H9 (cell line): ENCODE data around the gene TIMM17A. TPM values are rescaled to one million over a fixed set of nuclear protein-coding genes. Genes with fewer than 3 reads are reported as not detected.

Experiments
- DNase-seq: peaks from one replicate; pipeline ENCODE4 v3.0.0-alpha.2; 2017
- H2AFZ ChIP-seq: one replicate; pipeline ENCODE4 v1.6.1; 2013; ENCODE audit warnings: mild to moderate bottlenecking, low read length, control low read depth, moderate library complexity
- H2AK5ac ChIP-seq: 2 replicates; pipeline ENCODE4 v1.6.1; 2013; ENCODE audit warnings: low read length, control low read depth, mixed read lengths; ENCODE audit not compliant: insufficient read length
- H2BK120ac ChIP-seq: one replicate; pipeline ENCODE4 v1.6.1; 2013; ENCODE audit warnings: low read depth, mild to moderate bottlenecking, low read length, control low read depth, inconsistent platforms; ENCODE audit not compliant: poor library complexity, severe bottlenecking
- H2BK12ac ChIP-seq: 2 replicates; pipeline ENCODE4 v1.6.1; 2013; ENCODE audit warnings: low read length, control low read depth, mixed read lengths, low read depth; ENCODE audit not compliant: insufficient read length
- H2BK15ac ChIP-seq: 2 replicates; pipeline ENCODE4 v1.6.1; 2013; ENCODE audit warnings: low read depth, low read length, control low read depth
- H2BK20ac ChIP-seq: one replicate; pipeline ENCODE4 v1.6.1; 2013; ENCODE audit warnings: low read depth, mild to moderate bottlenecking, low read length, control low read depth, inconsistent platforms; ENCODE audit not compliant: poor library complexity, severe bottlenecking
- H2BK5ac ChIP-seq: 2 replicates; pipeline ENCODE4 v1.6.1; 2013; ENCODE audit warnings: low read length, control low read depth, mixed read lengths; ENCODE audit not compliant: insufficient read length
- H3K14ac ChIP-seq: 2 replicates; pipeline ENCODE4 v1.6.1; 2013; ENCODE audit warnings: low read length, control low read depth; ENCODE audit not compliant: insufficient read depth
- H3K18ac ChIP-seq: 2 replicates; pipeline ENCODE4 v1.6.1; 2013; ENCODE audit warnings: low read depth, mild to moderate bottlenecking, mixed read lengths, low read length, control low read depth; ENCODE audit not compliant: insufficient read length
- H3K23ac ChIP-seq: 2 replicates; pipeline ENCODE4 v1.6.1; 2013; ENCODE audit warnings: low read length, control low read depth, mixed read lengths, low read depth; ENCODE audit not compliant: insufficient read length
- H3K23me2 ChIP-seq: 2 replicates; pipeline ENCODE4 v1.6.1; 2013; ENCODE audit warnings: low read depth, mild to moderate bottlenecking, mixed read lengths, low read length, control low read depth; ENCODE audit not compliant: insufficient read length, poor library complexity, severe bottlenecking
- H3K27ac ChIP-seq: 2 replicates; pipeline ENCODE4 v1.5.1; 2013; ENCODE audit warnings: low read length, control low read depth, mixed read lengths, low read depth; ENCODE audit not compliant: insufficient read length
- H3K27me3 ChIP-seq: 2 replicates; pipeline ENCODE4 v1.6.1; 2013; ENCODE audit warnings: low read length, control low read depth, inconsistent platforms; ENCODE audit not compliant: insufficient read depth
- H3K4ac ChIP-seq: 2 replicates; pipeline ENCODE4 v1.6.1; 2013; ENCODE audit warnings: low read depth, mild to moderate bottlenecking, control low read depth, inconsistent platforms, low read length, moderate library complexity
- H3K4me1 ChIP-seq: 2 replicates; pipeline ENCODE4 v1.6.1; 2013; ENCODE audit warnings: low read length, control low read depth, inconsistent platforms; ENCODE audit not compliant: insufficient read depth
- H3K4me2 ChIP-seq: 2 replicates; pipeline ENCODE4 v1.6.1; 2013; ENCODE audit warnings: low read length, control low read depth, mixed read lengths; ENCODE audit not compliant: insufficient read length, insufficient read depth
- H3K56ac ChIP-seq: 2 replicates; pipeline ENCODE4 v1.6.1; 2013; ENCODE audit warnings: low read depth, mild to moderate bottlenecking, mixed read lengths, low read length, control low read depth; ENCODE audit not compliant: insufficient read length
- H3K79me1 ChIP-seq: 2 replicates; pipeline ENCODE4 v1.6.1; 2013; ENCODE audit warnings: low read depth, mild to moderate bottlenecking, moderate library complexity, low read length, control low read depth, inconsistent platforms; ENCODE audit not compliant: insufficient read depth, poor library complexity, severe bottlenecking
- H3K79me2 ChIP-seq: 2 replicates; pipeline ENCODE4 v1.6.1; 2013; ENCODE audit warnings: low read length, control low read depth, inconsistent platforms; ENCODE audit not compliant: insufficient read depth
- H3K9ac ChIP-seq: 2 replicates; pipeline ENCODE4 v1.6.1; 2013; ENCODE audit warnings: low read length, control low read depth, mixed read lengths; ENCODE audit not compliant: insufficient read length; ENCODE audit errors: extremely low read depth
- H3K9me3 ChIP-seq: one replicate; pipeline ENCODE4 v1.6.1; 2013; ENCODE audit warnings: low read depth, low read length, inconsistent platforms; ENCODE audit not compliant: control insufficient read depth
- H3T11ph ChIP-seq: one replicate; pipeline ENCODE4 v1.6.1; 2013; ENCODE audit warnings: mild to moderate bottlenecking, low read length, control low read depth, inconsistent platforms
- H4K20me1 ChIP-seq: one replicate; pipeline ENCODE4 v1.6.1; 2013; ENCODE audit not compliant: control insufficient read depth, insufficient read length, insufficient read depth
- H4K5ac ChIP-seq: 2 replicates; pipeline ENCODE4 v1.6.1; 2013; ENCODE audit warnings: low read depth, mild to moderate bottlenecking, mixed read lengths, low read length, control low read depth; ENCODE audit not compliant: insufficient read length
- H4K8ac ChIP-seq: replicated peaks from 2 replicates; pipeline ENCODE4 v1.6.1; 2013; ENCODE audit warnings: low read length, control low read depth, mixed read lengths, low read depth; ENCODE audit not compliant: insufficient read length
- H4K91ac ChIP-seq: 2 replicates; pipeline ENCODE4 v1.6.1; 2013; ENCODE audit warnings: low read depth, mild to moderate bottlenecking, moderate library complexity, mixed read lengths, low read length, control low read depth; ENCODE audit not compliant: insufficient read length
- H3K27ac Mint-ChIP-seq, 3 experiments: 2 replicates in 2 of 3; 3 replicates in 1 of 3; pipeline ENCODE4 v1.8.0; 2020 to 2021; ENCODE audit warnings: mixed read lengths in 3 of 3, mild to moderate bottlenecking in 1 of 3, moderate library complexity in 1 of 3
- H3K27me3 Mint-ChIP-seq: 2 replicates; pipeline ENCODE4 v1.8.0; 2021; ENCODE audit warnings: low read depth, mild to moderate bottlenecking, moderate library complexity, mixed read lengths
- H3K36me3 Mint-ChIP-seq, 3 experiments: 2 replicates in 2 of 3; 3 replicates in 1 of 3; pipeline ENCODE4 v1.8.0; 2020 to 2021; ENCODE audit warnings: low read depth in 3 of 3, mixed read lengths in 3 of 3; ENCODE audit not compliant: insufficient read depth in 1 of 3
- H3K4me1 Mint-ChIP-seq, 2 experiments: 2 replicates each; pipeline ENCODE4 v1.8.0; 2020; ENCODE audit warnings: mixed read lengths in 2 of 2
- H3K4me3 Mint-ChIP-seq, 2 experiments: 2 replicates in 1 of 2; 3 replicates in 1 of 2; pipeline ENCODE4 v1.8.0; 2020 to 2021; ENCODE audit warnings: mild to moderate bottlenecking in 2 of 2, mixed read lengths in 2 of 2, moderate library complexity in 1 of 2
- H3K9me3 Mint-ChIP-seq, 2 experiments: 2 replicates in 1 of 2; 3 replicates in 1 of 2; pipeline ENCODE4 v1.8.0; 2020; ENCODE audit warnings: mild to moderate bottlenecking in 2 of 2, mixed read lengths in 2 of 2, moderate library complexity in 1 of 2
- CTCF ChIP-seq: fragments of 200-600 bp; sonication (generic); conservative IDR thresholded peaks from 3 replicates; pipeline ENCODE4 v1.8.0; 2021; ENCODE audit warnings: antibody characterized with exemption, mild to moderate bottlenecking
- WGBS: extraction: QIAGEN DNeasy Blood & Tissue Kit; methylation state at CpG from one replicate; pipeline ENCODE4 v1.1.7; 2013; ENCODE audit warnings: missing lambda C conversion rate, low lambda C conversion rate, mixed read lengths; ENCODE audit not compliant: insufficient read length; ENCODE audit errors: extremely low coverage; 5-methylcytosine and 5-hydroxymethylcytosine counted together
- total RNA-seq: library from RNA; stranded (reverse); gene quantifications from 2 replicates; pipeline ENCODE4 v1.2.1, GENCODE V29; 2021

The TIMM17A gene
- total RNA-seq, 1 experiment from 2014 or later: 60.9 TPM

- Histone ChIP-seq H4K20me1 (no peaks in the 10 kb centered on the region), H3K9me3 (no peaks in the 10 kb centered on the region), H3K4me2 (no peak overlapping the region), H3K4me1 (no peaks in the 10 kb centered on the region; the same call in 1 of the 2 replicates), H2BK20ac (no peak overlapping the region), H3K4ac (no peak overlapping the region), H2BK5ac (no peak overlapping the region), H3T11ph (no peak overlapping the region), H3K27ac (no peak overlapping the region), H3K56ac (no peak overlapping the region), H3K23me2 (no peaks in the 10 kb centered on the region), H3K79me2 (peaks cover 7% of the 10 kb centered on the region; the same call in 1 of the 2 replicates), H4K8ac (no peak overlapping the region), H3K23ac (no peak overlapping the region), H3K14ac (no peak overlapping the region), H3K9ac (no peak overlapping the region), H4K5ac (no peak overlapping the region), H4K91ac (no peak overlapping the region), H2AK5ac (no peak overlapping the region), H3K27me3 (no peaks in the 10 kb centered on the region), H2BK120ac (no peak overlapping the region), H2AFZ (no peak overlapping the region), H3K79me1 (peaks cover 3% of the 10 kb centered on the region), H3K18ac (no peak overlapping the region), H2BK15ac (no peak overlapping the region), H2BK12ac (no peak overlapping the region)
- H3K4me1 Mint-ChIP-seq: peaks cover 12% of the 10 kb centered on the region in 2 experiments
- no peaks in the 10 kb centered on the region; a peak in 1 of 5 replicates for H3K9me3 Mint-ChIP-seq
- H3K27me3 Mint-ChIP-seq: no peaks in the 10 kb centered on the region
- no peak overlapping the region for H3K4me3 Mint-ChIP-seq
- no peak overlapping the region; a peak in 1 of 7 replicates for H3K27ac Mint-ChIP-seq
- no peak for DNase-seq
- WGBS: no CpG with 5 or more reads among the region's 7 CpGs
- peaks cover 20 to 58% (median 42%) of the 10 kb centered on the region in 3 experiments for H3K36me3 Mint-ChIP-seq
- TF ChIP-seq CTCF: no peak
Observed at GRCh38 chr1:201988601-201989000, 33.3 kb downstream of the TIMM17A start.
